ENCODE measurements around the gene VPREB1.
"Not testable (repeated sequence)": the region's sequence is repeated elsewhere in the genome, so short reads cannot be mapped to it uniquely, and the experiment has no call there.

VPREB1 gene

DNA sequence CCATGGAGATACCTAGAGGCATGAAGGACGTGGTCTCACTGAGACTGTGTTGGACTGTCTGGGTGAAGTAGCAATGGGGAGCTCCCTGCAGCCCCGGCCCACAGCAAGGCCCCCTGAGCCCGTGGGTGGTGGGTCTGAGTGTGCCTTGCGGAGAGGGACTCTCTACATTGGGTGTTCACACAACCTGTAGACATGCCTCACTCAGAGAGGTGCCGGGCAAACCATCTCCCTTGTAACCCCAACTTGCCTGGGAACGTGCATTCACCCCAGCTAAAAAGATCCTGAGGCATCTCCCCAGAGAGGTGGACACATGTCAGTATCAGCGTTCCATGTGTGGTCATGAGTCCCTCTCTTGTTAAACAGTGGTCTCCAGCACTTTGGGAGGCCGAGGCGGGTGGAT is 2.1 kb downstream of the VPREB1 start:
- no peak for DNase-seq

DNA sequence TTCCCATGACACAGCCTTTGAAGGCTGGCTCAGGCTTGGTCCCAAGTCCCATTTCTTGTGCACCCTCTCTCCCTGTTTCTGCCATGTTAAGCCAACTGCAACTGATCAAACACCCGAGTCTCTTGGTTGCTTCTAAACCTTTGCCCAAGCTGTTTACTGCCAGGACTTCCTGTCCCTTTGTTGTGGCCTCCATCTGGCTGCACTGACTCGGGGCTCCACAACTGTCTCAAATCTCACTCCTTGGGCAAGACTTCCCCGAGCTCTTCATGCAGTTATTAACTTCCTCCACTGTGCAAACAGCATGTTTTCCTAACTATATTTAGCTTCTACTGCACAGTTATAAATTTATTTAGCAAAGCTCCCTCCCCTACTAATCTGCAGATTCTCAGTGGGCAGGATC is 4.3 kb downstream of the VPREB1 start:
- no peak for DNase-seq

DNA sequence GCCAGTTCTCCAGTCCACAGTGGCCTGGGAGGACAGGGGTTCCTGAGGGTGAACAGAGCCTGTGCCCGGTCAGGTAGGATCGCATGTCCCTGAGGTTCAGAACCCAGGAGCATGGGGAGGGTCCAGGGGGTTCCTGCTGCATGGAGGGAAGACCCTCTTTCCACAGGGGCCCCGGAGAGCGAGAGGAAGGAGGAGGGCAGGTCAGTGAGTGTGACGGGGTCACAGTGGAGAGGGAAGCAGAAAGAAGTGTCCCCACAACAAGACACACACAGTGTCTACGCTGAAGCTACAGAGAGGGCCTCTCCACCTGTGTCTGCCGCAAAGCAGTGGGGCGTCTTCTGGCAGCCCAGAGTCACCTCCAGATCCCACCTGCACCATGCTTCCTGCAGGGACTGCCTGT is 6.1 kb downstream of the VPREB1 start:
- DNase-seq, result not testable (repeated sequence)

DNA sequence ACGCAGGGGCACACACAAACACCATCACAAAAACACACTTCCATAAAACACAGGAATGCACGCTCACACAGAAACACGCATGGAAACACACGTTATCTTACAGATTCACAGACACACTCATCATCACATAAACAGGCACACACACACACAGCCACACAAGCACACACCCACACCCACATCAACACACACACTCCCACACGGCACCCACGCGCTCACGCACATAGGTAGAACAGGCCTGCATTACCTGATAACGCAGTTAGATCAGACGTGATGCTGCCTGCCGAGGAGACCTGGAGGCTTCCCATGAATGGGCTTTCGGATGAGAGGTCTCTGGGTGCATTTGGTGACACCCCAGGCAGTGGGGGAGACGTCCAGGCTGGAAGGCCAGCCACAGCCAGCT is 11.5 kb downstream of the VPREB1 start:
- DNase-seq, result not testable (repeated sequence)

DNA sequence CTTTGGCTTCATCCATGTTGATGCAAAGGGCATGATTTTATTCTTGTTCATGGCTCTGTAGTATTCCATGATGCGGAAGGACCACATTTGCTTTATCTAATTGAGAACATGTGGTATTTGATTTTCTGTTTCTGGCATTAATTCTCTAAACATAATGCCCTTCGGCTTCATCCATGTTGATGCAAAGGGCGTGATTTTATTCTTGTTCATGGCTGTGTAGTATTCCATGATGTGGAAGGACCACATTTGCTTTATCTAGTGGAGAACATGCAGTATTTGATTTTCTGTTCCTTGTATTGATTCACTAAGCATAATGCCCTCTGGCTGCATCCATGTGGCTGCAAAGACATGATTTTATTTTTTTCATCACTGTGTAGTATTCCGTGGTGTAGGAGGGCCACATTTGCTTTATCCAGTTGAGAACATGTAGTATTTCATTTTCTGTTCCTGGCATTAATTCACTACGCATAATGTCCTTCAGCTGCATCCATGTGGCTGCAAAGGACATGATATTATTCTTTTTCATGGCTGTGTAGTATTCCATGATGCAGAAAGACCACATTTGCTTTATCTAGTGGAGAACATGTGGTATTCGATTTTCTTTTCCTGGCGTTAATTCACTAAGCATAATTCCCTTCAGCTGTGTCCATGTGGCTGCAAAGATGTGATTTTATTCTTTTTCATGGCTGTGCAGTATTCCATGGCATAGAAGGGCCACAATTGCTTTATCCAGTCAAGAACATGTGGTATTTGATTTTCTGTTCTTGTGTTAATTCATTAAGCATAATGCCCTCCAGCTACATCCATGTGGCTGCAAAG is 14.2 kb downstream of the VPREB1 start:
- not testable (repeated sequence) for DNase-seq

DNA sequence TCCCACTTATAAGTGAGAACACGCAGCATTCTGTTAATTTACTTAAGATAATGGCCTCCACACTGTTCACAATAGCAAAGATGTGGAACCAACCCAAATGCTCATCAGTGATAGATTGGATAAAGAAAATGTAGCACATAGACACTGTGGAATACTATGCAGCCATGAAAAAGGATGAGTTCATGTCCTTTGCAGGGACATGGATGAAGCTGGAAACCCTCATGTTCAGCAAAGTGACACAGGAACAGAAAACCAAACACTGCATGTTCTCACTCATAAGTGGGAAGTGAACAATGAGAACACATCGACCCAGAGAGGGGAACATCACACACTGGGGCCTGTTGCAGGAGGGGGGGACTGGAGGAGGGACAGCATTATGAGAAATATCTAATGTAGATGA is 15.6 kb downstream of the VPREB1 start:
- not testable (repeated sequence) for DNase-seq

DNA sequence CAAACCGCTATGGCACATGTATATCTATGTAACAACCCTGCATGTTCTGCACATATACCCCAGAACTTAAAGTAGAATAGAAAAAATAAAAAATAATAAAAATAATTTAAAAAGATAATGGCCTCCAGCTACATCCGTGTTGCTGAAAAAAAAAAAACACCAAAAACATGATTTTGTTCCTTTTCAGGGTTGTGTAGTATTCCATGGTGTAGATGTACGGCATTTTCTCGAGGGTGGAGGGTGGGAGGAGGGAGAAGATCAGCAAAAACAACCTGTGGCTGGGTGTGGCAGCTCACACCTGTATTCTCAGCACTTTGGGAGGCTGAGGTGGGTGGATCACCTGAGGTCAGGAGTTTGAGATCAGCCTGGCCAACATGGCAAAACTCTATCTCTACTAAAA is 16.0 kb downstream of the VPREB1 start:
- not testable (repeated sequence) for DNase-seq

DNA sequence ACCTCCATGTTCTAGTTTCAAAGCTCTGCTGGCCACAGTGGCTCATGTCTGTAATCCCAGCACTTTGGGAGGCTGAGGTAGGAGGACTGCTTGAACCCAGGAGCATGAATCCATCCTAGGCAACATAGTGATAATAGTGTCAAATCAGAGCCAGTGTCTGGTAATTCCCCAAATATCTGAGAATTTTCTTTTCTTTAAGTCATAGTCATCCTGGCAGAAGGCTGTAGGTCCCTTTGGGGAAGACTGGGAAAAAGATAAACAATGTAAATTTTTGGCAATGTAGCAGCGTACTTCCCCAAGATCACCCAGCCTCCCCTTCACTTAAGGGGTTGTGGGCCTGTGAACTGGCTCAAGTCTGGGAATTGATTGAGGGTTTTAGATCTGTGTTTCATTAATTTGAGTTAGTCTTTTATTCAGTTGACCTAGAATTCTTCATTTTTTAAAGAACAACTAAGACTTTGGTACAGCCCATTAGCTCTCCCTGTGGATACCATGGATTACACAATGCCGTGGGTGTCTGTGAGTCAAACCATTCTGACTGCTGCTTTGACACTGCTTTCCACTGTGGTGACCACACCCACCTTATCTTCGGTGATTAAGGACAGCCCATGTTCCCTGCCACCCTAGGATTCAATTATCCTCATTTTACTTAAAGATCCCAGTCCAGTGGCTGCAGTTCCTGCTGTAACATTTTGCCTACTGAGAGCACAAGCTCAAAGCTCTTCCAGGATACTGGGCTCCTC is 17.9 kb downstream of the VPREB1 start:
- DNase-seq, result peak; percentile 47

DNA sequence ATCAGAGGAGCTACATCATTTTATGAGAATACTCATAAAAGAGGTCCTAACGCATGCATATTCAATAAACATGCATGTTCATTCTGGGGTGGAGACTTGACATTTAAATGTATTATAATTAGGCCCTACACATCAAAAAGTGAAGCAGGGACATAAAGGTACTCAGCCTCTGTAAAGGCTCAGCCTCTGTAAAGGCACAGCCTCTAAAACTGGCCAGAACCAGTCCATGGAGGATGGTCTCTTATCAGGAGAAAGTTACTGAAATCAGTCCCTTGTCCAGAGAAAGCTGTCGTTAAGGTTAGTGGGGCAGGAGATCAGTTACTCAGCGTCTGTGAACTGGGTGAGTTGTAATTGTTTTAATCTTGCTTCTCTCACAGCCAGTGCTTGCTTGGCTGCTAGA is 19.2 kb downstream of the VPREB1 start:
- peak; percentile 11 for DNase-seq

DNA sequence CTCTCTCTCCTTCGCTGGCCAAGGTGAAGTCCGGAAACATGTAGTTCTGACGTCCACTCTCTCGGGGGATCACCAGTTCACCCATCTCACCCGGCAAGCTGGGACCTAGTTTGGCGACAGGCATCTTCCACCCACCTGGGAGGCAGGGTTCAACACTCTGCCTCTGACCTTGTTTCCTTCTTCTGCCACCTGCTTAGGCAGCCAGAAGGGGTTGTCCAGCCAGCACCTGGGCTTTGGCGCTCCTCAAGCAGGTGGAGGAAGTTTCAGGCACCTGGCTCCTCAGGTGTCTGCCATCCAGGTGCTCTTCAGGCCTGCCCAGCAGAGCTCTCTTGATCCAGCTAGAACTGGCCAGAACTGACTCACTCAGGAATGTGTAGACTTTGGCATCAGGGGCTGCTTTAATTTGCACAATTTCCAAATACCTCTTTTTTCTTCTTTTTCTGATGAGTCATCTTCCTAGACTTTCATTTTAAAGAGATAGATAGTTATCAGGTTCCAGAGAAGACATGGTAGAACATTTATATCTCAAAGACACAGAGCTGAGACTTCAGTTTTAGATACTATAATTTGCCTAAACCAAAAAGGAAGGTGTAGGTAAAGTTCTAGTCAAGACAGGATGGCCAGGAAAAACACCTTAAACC is 25.6 kb downstream of the VPREB1 start:
- peak; percentile 66 for DNase-seq

DNA sequence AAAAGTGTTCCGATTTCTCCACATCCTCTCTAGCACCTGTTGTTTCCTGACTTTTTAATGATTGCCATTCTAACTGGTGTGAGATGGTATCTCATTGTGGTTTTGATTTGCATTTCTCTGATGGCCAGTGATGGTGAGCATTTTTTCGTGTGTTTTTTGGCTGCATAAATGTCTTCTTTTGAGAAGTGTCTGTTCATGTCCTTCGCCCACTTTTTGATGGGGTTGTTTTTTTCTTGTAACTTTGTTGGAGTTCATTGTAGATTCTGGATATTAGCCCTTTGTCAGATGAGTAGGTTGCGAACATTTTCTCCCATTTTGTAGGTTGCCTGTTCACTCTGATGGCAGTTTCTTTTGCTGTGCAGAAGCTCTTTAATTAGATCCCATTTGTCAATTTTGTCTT is 32.8 kb downstream of the VPREB1 start:
- not testable (repeated sequence) for DNase-seq

DNA sequence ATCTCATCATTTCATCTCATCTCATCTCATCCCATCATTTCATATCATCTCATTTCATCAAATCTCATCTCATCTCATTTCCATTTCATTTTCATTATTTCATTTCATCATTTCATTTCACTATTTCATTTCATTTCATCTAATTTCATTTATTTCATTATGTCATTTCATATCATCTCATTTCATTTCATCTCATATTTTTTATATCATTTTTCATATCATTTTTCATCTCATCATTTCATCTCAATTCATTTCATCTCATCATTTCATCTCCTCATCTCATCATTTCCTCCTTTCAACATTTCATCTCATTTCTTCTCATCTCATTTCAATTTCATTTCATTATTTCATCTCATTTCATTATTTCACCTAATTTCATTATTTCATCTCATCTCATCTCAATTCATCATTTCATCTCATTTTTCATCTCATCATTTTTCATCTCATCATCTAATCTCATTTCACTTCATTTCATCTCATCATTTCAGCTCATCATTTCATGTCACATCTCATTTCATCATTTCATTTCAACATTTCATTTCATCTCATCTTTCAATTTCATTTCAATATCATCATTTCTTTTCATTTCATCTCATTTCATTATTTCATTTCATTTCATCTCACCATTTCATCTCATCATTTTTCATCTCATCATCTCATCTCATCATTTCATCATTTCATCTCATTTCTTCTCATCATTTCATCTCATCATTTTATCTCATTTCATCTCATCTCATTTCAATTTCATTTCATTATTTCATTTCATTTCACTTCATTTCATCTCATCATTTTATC is 40.6 kb downstream of the VPREB1 start:
- DNase-seq, result not testable (repeated sequence)

DNA sequence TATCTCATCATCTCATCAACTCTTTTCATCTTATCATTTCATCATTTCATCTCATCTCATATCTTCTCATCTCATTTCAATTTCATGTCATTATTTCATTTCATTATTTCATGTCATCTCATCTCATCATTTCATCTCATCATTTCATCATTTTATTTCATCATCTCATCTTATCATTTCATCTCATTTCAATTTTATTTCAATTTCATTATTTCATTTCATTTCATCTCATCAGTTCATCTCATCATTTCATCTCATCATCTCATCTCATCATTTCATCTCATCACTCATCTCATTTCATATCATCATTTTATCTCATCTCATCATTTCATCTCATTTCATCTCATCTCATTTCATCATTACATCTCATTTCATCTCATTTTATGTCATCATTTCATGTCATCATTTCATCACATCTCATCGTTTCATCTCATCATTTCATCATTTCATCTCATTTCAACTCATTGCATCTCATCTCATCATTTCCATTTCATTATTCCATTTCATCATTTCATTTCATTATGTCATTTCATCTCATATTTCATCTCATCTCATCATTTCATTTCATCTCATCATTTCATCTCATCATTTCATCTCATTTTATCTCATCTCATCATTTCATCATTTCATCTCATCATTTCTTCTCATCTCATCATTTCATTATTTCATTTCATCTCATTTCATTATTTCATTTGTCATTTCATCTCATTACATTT is 42.0 kb downstream of the VPREB1 start:
- DNase-seq, result not testable (repeated sequence)

DNA sequence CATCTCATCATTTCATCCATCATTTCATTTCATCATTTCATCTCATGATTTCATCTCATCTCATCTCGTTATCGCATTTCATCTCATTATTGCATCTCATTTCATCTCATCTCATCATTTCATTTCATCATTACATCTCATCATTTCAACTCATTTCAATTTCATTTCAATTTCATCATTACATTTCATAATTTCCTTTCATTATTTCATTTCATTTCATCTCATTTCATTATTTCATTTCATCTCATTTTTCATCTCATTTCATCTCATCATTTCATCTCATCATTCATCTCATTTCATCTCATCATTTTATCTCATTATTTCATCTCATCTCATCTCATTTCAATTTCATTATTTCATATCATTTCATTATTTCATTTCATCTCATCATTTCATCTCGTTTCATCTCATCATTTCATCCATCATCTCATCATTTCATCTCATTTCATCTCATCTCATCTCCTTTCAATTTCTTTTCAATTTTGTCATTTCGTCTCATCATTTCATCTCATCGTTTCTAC is 42.6 kb downstream of the VPREB1 start:
- not testable (repeated sequence) for DNase-seq

DNA sequence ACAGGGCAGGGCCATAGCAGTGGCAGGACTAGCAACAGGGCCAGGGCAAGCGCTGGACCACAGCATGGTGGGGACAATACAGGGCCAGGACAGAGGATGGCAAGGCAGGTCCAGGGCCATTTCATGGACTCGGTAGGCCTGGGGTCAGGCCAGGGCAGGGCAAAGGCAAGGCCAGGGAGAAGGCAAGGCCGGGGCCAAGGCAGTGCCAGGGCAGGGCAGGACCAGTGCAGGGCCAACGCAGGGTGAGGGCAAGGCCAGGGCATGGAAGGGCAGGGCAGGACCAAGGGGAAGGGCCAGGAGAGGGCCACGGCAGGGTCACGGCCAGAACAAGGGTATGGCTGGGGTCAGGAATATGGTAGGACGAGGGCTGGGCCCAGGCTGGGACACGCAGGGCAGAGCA is 45.1 kb downstream of the VPREB1 start:
- DNase-seq, result not testable (repeated sequence)

DNA sequence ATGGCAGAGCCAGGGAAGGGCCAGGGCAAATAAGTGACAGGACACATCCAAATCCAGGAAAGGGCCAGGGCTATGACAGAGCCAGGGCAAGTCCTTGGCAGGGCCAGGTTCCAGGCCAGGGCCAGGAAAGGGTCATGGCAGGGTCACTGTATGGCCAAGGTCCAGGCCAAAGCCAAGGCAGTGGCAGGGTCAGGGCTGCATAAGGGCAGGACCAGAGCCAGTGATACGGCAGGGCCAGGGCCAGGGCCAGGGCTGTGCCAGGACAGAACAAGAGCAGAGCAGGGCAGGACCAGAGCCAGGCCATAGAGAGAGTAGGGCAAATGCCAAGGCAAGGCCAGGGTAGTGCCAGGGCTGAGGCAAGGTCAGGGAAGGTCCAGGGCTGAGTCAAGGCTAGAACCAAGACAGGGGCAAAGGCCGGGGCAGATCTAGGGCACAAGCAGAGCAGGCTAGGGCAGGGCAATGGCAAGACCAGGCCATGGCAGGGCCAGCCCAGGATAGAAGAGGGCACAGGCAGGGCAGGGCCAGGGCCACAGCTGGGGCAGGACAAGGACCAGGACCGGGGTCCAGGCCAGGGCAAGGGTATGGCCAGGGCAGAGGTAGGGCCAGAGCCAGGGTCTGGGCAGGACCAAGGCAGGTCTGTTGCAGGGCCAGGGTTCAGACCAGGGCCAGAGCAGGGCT is 46.7 kb downstream of the VPREB1 start:
- not testable (repeated sequence) for DNase-seq

DNA sequence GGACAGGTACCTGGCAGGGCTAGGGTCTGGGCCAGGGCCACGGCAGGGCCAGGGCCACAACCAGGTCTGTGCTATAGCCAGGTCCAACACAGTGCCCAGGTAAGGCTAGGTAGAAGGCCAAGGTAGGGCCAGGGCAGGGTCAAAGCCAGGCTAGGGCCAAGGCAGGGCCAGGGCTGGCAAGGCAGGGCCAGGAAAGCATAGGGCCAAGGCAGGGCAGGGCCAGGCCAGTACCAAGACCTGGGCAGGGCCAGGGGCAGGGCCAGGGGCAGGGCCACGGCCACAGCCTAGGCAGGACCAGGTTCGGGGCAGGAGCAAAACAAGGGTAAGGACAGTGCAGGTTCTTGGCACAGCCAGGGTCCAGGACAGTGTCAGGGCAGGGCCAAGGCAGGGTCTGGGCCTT is 48.1 kb downstream of the VPREB1 start:
- not testable (repeated sequence) for DNase-seq

DNA sequence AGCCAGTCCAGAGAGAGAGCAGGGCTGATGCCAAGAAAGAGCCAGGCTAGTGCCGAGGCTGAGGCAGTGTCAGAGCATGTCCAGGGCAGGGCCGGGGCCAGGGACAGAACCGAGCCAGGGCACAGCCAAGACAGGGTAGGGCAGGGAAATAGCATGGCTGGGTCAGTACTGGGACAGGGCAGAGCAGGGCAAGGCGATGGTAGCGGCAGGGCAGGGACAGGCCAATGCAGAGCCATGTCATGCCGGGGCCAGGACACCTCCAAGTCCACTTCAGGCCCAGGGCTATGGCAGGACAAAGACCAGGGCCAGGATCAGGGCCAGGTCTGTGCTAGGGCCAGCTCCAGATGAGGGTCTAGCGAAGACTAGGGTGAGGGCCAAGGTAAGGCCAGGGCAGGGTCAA is 48.9 kb downstream of the VPREB1 start:
- DNase-seq, result not testable (repeated sequence)

DNA sequence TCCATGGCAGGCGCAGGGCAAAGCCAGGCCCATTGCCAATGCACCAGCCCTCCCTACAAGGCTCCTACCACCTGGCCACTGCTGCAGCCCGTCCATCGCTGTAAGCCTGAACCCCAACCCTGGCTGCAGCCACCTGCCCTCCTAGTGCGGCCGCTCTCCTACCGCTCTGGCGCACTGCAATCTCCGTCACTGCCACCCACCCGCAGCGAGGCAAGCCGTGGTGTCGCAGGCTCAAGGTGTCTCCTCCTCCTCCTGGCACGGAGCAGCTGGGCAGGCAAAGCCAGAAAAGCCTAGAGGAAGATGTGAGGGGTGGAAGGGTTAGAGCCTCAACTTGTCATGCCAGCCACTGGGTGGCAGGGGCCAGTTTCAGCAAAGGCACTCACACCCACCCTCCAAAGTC is 50.1 kb downstream of the VPREB1 start:
- DNase-seq, result not testable (repeated sequence)
